Islet precursor cell (in vitro differentiated cells): ENCODE measurements around the gene RTN4R.
"Not testable (repeated sequence)": the region's sequence is repeated elsewhere in the genome, so short reads cannot be mapped to it uniquely, and the experiment has no call there.

Experiments used
- DNase-seq: peaks from one replicate; pipeline ENCODE4 v3.0.0-alpha.2; 2018

The RTN4R gene

GRCh38 chr22:20305230-20305893, 37.2 kb upstream of the RTN4R start:
- DNase-seq, result peak; percentile 77

GRCh38 chr22:20304646-20305045, 36.5 kb upstream of the RTN4R start:
- no peak for DNase-seq

GRCh38 chr22:20303229-20303534, 35.1 kb upstream of the RTN4R start:
- DNase-seq, result not testable (repeated sequence)

GRCh38 chr22:20302438-20303228, 34.5 kb upstream of the RTN4R start:
- DNase-seq, result no peak

- no peak for DNase-seq
Measured at GRCh38 chr22:20299746-20300136, 31.6 kb upstream of the RTN4R start.

- peak; percentile 93 for DNase-seq
Measured at GRCh38 chr22:20298803-20299745, 31.0 kb upstream of the RTN4R start.

- no peak for DNase-seq
Measured at GRCh38 chr22:20298110-20298802, 30.1 kb upstream of the RTN4R start.

- no peak for DNase-seq
Measured at GRCh38 chr22:20297414-20298109, 29.4 kb upstream of the RTN4R start.

- DNase-seq, result no peak
Measured at GRCh38 chr22:20296598-20296997, 28.5 kb upstream of the RTN4R start.

GRCh38 chr22:20295262-20296064, 27.3 kb upstream of the RTN4R start:
- DNase-seq, result no peak

- no peak for DNase-seq
Measured at GRCh38 chr22:20292673-20293232, 24.6 kb upstream of the RTN4R start.

- no peak for DNase-seq
Measured at GRCh38 chr22:20292108-20292507, 24.0 kb upstream of the RTN4R start.

GRCh38 chr22:20291604-20292063, 23.5 kb upstream of the RTN4R start:
- DNase-seq, result no peak

GRCh38 chr22:20291249-20291586, 23.1 kb upstream of the RTN4R start:
- no peak for DNase-seq

- no peak for DNase-seq
Measured at GRCh38 chr22:20290578-20291248, 22.6 kb upstream of the RTN4R start.

GRCh38 chr22:20290045-20290392, 21.9 kb upstream of the RTN4R start:
- no peak for DNase-seq

GRCh38 chr22:20289182-20290044, 21.3 kb upstream of the RTN4R start:
- not testable (repeated sequence) for DNase-seq

- DNase-seq, result not testable (repeated sequence)
Measured at GRCh38 chr22:20286784-20287423, 18.8 kb upstream of the RTN4R start.

GRCh38 chr22:20286312-20286660, 18.2 kb upstream of the RTN4R start:
- not testable (repeated sequence) for DNase-seq
